GM23338 (cell line): ENCODE data around the gene FBXW7. TPM values are rescaled to one million over a fixed set of nuclear protein-coding genes. Genes with fewer than 3 reads are reported as not detected.

ENCODE experiments used
- ATAC-seq: fragments of 200-7000 bp; cut with Tn5 transposase; 3 replicates; pipeline ENCODE4 v1.9.1; 2020
- DNase-seq: peaks from one replicate; pipeline ENCODE4 v3.0.0-alpha.2; 2015; ENCODE audit warnings: low spot score
- H2AFZ ChIP-seq: fragments of 200-600 bp; sonication (generic); 2 replicates; pipeline ENCODE4 v1.8.0; 2016; ENCODE audit warnings: antibody characterized with exemption, mild to moderate bottlenecking, moderate library complexity
- H3F3A ChIP-seq: fragments of 200-600 bp; sonication (generic); replicated peaks from 2 replicates; pipeline ENCODE4 v1.8.0; 2017; ENCODE audit warnings: antibody characterized with exemption, mixed run types, low read depth
- H3K27ac ChIP-seq: fragments of 200-600 bp; sonication (generic); 2 replicates; pipeline ENCODE4 v1.6.1; 2016; ENCODE audit warnings: low read depth
- H3K27me3 ChIP-seq: fragments of 200-600 bp; sonication (generic); 2 replicates; pipeline ENCODE4 v1.8.0; 2016; ENCODE audit warnings: mild to moderate bottlenecking, mixed run types, moderate library complexity; ENCODE audit not compliant: insufficient read depth
- H3K36me3 ChIP-seq: fragments of 200-600 bp; sonication (generic); 2 replicates; pipeline ENCODE4 v1.8.0; 2016; ENCODE audit warnings: mild to moderate bottlenecking; ENCODE audit not compliant: insufficient read depth
- H3K4me1 ChIP-seq: fragments of 200-600 bp; sonication (generic); 2 replicates; pipeline ENCODE4 v1.8.0; 2016; ENCODE audit warnings: mild to moderate bottlenecking, moderate library complexity; ENCODE audit not compliant: insufficient read depth
- H3K4me2 ChIP-seq: fragments of 200-600 bp; sonication (generic); 2 replicates; pipeline ENCODE4 v1.7.1; 2017; ENCODE audit warnings: mixed run types
- H3K4me3 ChIP-seq: fragments of 200-600 bp; sonication (generic); 2 replicates; pipeline ENCODE4 v1.6.1; 2016; ENCODE audit warnings: mixed run types
- H3K79me2 ChIP-seq: fragments of 200-600 bp; sonication (generic); replicated peaks from 2 replicates; pipeline ENCODE4 v1.8.0; 2017; ENCODE audit warnings: mild to moderate bottlenecking; ENCODE audit not compliant: insufficient read depth
- H3K9me2 ChIP-seq: fragments of 200-600 bp; sonication (generic); 2 replicates; pipeline ENCODE4 v1.8.0; 2017; ENCODE audit not compliant: insufficient read depth
- H4K20me1 ChIP-seq: fragments of 200-600 bp; sonication (generic); replicated peaks from 2 replicates; pipeline ENCODE4 v1.8.0; 2017; ENCODE audit warnings: mild to moderate bottlenecking; ENCODE audit not compliant: insufficient read depth
- H3K27ac Mint-ChIP-seq: 2 replicates; pipeline ENCODE4 v1.8.0; 2020; ENCODE audit warnings: inconsistent platforms, mild to moderate bottlenecking, moderate library complexity, mixed read lengths
- H3K27me3 Mint-ChIP-seq: 3 replicates; pipeline ENCODE4 v1.8.0; 2022; ENCODE audit warnings: low read depth, mild to moderate bottlenecking, moderate library complexity, mixed read lengths, inconsistent platforms; ENCODE audit not compliant: insufficient read depth, poor library complexity
- H3K36me3 Mint-ChIP-seq: 3 replicates; pipeline ENCODE4 v1.8.0; 2021; ENCODE audit warnings: low read depth, mild to moderate bottlenecking, inconsistent platforms, moderate library complexity, mixed read lengths
- H3K4me1 Mint-ChIP-seq: 3 replicates; pipeline ENCODE4 v1.8.0; 2020; ENCODE audit warnings: mild to moderate bottlenecking, inconsistent platforms, mixed read lengths
- H3K4me3 Mint-ChIP-seq: 3 replicates; pipeline ENCODE4 v1.8.0; 2021; ENCODE audit warnings: moderate library complexity, mild to moderate bottlenecking, inconsistent platforms, mixed read lengths
- H3K9me3 Mint-ChIP-seq: 3 replicates; pipeline ENCODE4 v1.8.0; 2020; ENCODE audit warnings: moderate library complexity, mild to moderate bottlenecking, inconsistent platforms, mixed read lengths
- CREB1 ChIP-seq: fragments of 250-450 bp; sonication (Bioruptor Pico); IDR thresholded peaks from 2 replicates; pipeline ENCODE4 v1.5.0; 2020; ENCODE audit warnings: low read depth, mild to moderate bottlenecking, moderate library complexity
- EZH2 ChIP-seq: fragments of 200-600 bp; sonication (generic); IDR thresholded peaks from one replicate; pipeline ENCODE4 v1.8.0; 2017; ENCODE audit warnings: antibody characterized with exemption, mild to moderate bottlenecking, low read depth; ENCODE audit not compliant: unreplicated experiment
- EZH2phosphoT487 ChIP-seq: fragments of 200-600 bp; sonication (generic); IDR thresholded peaks from one replicate; pipeline ENCODE4 v1.8.1; 2018; ENCODE audit warnings: antibody characterized with exemption; ENCODE audit not compliant: unreplicated experiment
- JUNB ChIP-seq: IDR thresholded peaks from one replicate; pipeline ENCODE4 v1.6.1; 2016; ENCODE audit warnings: antibody characterized with exemption; ENCODE audit not compliant: unreplicated experiment
- NANOG ChIP-seq: IDR thresholded peaks from 2 replicates; pipeline ENCODE4 v1.6.1; 2016; ENCODE audit warnings: antibody characterized with exemption, borderline replicate concordance
- POLR2AphosphoS5 ChIP-seq: IDR thresholded peaks from 2 replicates; pipeline ENCODE4 v1.6.1; 2016; ENCODE audit warnings: antibody characterized with exemption, low read depth
- STAT1 ChIP-seq: IDR thresholded peaks from one replicate; pipeline ENCODE4 v1.6.1; 2016; ENCODE audit warnings: antibody characterized with exemption; ENCODE audit not compliant: unreplicated experiment
- ZNF114 ChIP-seq: fragments of 250-450 bp; sonication (Bioruptor Pico); IDR thresholded peaks from 2 replicates; pipeline ENCODE4 v1.5.0; 2020; ENCODE audit warnings: mild to moderate bottlenecking, moderate library complexity
- ZNF331 ChIP-seq: fragments of 250-450 bp; sonication (Bioruptor Pico); IDR thresholded peaks from 2 replicates; pipeline ENCODE4 v1.5.0; 2020; ENCODE audit warnings: low read depth, mild to moderate bottlenecking, moderate library complexity
- polyA plus RNA-seq: library from polyadenylated mRNA; unstranded; fragments of >200 nt; fragmentation: Nextera tagmentation; extraction: Ambion mirVana; gene quantifications from 2 replicates; pipeline ENCODE4 v1.2.1, GENCODE V29; 2016
- total RNA-seq: library from RNA; depleted of rRNA; stranded (reverse); fragments of >200 nt; shearing (Covaris generic); gene quantifications from 2 replicates; pipeline ENCODE4 v1.2.3, GENCODE V29; 2014
- TF ChIP-seq, protein P1 (sequence below), 2 experiments: fragments of 200-600 bp in 1 of 2; sonication (generic) in 1 of 2; conservative IDR thresholded peaks; 2 replicates each; pipeline versions ENCODE4 v1.5.1 to v1.6.1; 2016 to 2017; ENCODE audit warnings: antibody characterized with exemption in 2 of 2, low read depth in 2 of 2, mild to moderate bottlenecking in 2 of 2, moderate library complexity in 1 of 2
- TF ChIP-seq, protein P2 (sequence below): IDR thresholded peaks from one replicate; pipeline ENCODE4 v1.6.1; 2018; ENCODE audit warnings: antibody characterized with exemption; ENCODE audit not compliant: unreplicated experiment
- TF ChIP-seq, protein P3 (sequence below): IDR thresholded peaks from 2 replicates; pipeline ENCODE4 v1.6.1; 2016; ENCODE audit warnings: antibody characterized with exemption

The FBXW7 gene
- total and polyA plus RNA-seq, 2 experiments from 2014 or later, result 25.8 to 34.7 TPM

DNA sequence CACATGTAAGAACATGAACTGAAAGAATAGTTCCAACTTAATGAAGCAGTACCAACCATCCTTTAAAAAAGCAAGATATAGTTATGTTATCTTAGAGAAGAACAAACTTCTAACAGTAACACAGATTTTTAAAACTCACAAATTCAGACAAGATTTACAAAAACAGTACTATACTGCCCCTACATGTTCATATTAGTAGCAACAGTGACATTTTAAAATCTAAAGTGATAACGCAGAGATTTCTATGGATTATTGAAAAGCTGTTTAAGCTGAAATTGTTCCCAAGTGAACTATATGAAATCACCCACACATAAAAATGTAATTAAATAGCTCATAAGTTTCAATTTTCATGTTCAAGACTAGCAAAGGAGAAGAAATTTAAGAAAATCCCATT, 166.0 kb downstream of the FBXW7 start:
- Histone ChIP-seq H3K79me2 (peaks cover 3% of the 10 kb centered on the region; the same call in 1 of the 2 replicates), H3K4me2 (no peak overlapping the region), H2AFZ (no peak overlapping the region), H3K27ac (no peak overlapping the region), H3F3A (no peaks in the 10 kb centered on the region), H4K20me1 (no peaks in the 10 kb centered on the region; the same call in 1 of the 2 replicates), H3K27me3 (no peaks in the 10 kb centered on the region), H3K9me2 (no peaks in the 10 kb centered on the region), H3K4me1 (no peaks in the 10 kb centered on the region), H3K36me3 (no peaks in the 10 kb centered on the region), H3K4me3 (no peak overlapping the region)
- H3K4me1 Mint-ChIP-seq, result no peaks in the 10 kb centered on the region
- H3K9me3 Mint-ChIP-seq, result peaks cover 4% of the 10 kb centered on the region; the same call in 2 of the 3 replicates
- H3K36me3 Mint-ChIP-seq, result peaks cover 4% of the 10 kb centered on the region; the same call in 2 of the 3 replicates
- TF ChIP-seq EZH2, result no peak
- no peak for TF ChIP-seq STAT1
- TF ChIP-seq, protein P1, sequence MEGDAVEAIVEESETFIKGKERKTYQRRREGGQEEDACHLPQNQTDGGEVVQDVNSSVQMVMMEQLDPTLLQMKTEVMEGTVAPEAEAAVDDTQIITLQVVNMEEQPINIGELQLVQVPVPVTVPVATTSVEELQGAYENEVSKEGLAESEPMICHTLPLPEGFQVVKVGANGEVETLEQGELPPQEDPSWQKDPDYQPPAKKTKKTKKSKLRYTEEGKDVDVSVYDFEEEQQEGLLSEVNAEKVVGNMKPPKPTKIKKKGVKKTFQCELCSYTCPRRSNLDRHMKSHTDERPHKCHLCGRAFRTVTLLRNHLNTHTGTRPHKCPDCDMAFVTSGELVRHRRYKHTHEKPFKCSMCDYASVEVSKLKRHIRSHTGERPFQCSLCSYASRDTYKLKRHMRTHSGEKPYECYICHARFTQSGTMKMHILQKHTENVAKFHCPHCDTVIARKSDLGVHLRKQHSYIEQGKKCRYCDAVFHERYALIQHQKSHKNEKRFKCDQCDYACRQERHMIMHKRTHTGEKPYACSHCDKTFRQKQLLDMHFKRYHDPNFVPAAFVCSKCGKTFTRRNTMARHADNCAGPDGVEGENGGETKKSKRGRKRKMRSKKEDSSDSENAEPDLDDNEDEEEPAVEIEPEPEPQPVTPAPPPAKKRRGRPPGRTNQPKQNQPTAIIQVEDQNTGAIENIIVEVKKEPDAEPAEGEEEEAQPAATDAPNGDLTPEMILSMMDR (conservative IDR thresholded peaks at IDR 0.05; ENCODE audit: low read depth in 2 of 2), result peak in 1 of 2 experiments; percentile 46; a peak in 3 of 4 replicates
- TF ChIP-seq EZH2phosphoT487, result no peak
- TF ChIP-seq ZNF114, result no peak
- no peaks in the 10 kb centered on the region for H3K27me3 Mint-ChIP-seq
- H3K4me3 Mint-ChIP-seq, result no peak overlapping the region
- ATAC-seq (no peak), DNase-seq (no peak)
- H3K27ac Mint-ChIP-seq, result no peak overlapping the region

DNA sequence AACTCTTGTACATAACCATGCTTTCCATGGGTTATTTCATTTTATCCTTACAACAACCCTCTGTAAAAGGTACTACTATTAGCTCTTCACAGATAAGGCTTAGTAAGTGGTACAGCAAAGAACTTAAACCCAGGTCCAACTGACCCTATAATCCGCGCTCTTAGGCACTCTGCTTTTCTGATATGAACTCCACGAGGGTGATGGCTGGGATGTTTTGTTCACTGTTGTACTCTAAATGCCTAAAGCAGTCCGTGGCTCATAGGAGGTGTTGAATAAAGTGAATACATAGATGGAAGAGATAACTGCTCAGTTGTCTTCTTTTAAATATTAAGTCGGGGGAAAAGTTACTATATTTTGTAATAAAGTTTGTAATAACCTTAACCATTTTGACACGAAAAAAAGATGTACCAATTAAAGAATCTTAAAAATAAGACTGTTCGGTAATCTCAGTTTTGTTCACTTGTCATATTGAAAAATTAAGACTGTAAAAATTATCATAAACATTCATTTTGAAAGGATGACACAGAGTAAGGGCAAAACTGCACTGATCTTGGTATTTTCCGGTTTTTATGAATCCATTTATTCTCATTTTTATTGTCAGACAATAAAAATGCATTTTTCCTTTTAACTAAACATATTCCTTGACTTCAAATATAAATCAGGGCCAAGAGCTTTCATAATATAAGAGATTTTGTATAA, 166.5 kb downstream of the FBXW7 start:
- no peaks in the 10 kb centered on the region for H3K9me2 ChIP-seq
- Mint-ChIP-seq H3K4me3 (no peak overlapping the region), H3K9me3 (peaks cover 4% of the 10 kb centered on the region; the same call in 2 of the 3 replicates), H3K27ac (no peak overlapping the region), H3K27me3 (no peaks in the 10 kb centered on the region), H3K4me1 (no peaks in the 10 kb centered on the region), H3K36me3 (peaks cover 4% of the 10 kb centered on the region; the same call in 2 of the 3 replicates)
- no peaks in the 10 kb centered on the region; the same call in 1 of the 2 replicates for H4K20me1 ChIP-seq
- no peak overlapping the region for H3K4me3 ChIP-seq
- no peak overlapping the region for H3K4me2 ChIP-seq
- ATAC-seq (no peak), DNase-seq (no peak)
- H3K27me3 ChIP-seq, result no peaks in the 10 kb centered on the region
- H3K4me1 ChIP-seq, result no peaks in the 10 kb centered on the region
- H3F3A ChIP-seq, result no peaks in the 10 kb centered on the region
- no peaks in the 10 kb centered on the region for H3K36me3 ChIP-seq
- H3K27ac ChIP-seq, result no peak overlapping the region
- peaks cover 3% of the 10 kb centered on the region; the same call in 1 of the 2 replicates for H3K79me2 ChIP-seq
- no peak overlapping the region for H2AFZ ChIP-seq
- TF ChIP-seq, protein P2, sequence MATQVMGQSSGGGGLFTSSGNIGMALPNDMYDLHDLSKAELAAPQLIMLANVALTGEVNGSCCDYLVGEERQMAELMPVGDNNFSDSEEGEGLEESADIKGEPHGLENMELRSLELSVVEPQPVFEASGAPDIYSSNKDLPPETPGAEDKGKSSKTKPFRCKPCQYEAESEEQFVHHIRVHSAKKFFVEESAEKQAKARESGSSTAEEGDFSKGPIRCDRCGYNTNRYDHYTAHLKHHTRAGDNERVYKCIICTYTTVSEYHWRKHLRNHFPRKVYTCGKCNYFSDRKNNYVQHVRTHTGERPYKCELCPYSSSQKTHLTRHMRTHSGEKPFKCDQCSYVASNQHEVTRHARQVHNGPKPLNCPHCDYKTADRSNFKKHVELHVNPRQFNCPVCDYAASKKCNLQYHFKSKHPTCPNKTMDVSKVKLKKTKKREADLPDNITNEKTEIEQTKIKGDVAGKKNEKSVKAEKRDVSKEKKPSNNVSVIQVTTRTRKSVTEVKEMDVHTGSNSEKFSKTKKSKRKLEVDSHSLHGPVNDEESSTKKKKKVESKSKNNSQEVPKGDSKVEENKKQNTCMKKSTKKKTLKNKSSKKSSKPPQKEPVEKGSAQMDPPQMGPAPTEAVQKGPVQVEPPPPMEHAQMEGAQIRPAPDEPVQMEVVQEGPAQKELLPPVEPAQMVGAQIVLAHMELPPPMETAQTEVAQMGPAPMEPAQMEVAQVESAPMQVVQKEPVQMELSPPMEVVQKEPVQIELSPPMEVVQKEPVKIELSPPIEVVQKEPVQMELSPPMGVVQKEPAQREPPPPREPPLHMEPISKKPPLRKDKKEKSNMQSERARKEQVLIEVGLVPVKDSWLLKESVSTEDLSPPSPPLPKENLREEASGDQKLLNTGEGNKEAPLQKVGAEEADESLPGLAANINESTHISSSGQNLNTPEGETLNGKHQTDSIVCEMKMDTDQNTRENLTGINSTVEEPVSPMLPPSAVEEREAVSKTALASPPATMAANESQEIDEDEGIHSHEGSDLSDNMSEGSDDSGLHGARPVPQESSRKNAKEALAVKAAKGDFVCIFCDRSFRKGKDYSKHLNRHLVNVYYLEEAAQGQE, result no peak
- TF ChIP-seq JUNB (no peak), ZNF331 (CRISPR knock-in tag) (no peak), EZH2phosphoT487 (no peak), POLR2AphosphoS5 (no peak), NANOG (no peak), CREB1 (CRISPR knock-in tag) (no peak), EZH2 (no peak)
- TF ChIP-seq, protein P1 (conservative IDR thresholded peaks at IDR 0.05; ENCODE audit: low read depth in 2 of 2), result no peak
- TF ChIP-seq, protein P3, sequence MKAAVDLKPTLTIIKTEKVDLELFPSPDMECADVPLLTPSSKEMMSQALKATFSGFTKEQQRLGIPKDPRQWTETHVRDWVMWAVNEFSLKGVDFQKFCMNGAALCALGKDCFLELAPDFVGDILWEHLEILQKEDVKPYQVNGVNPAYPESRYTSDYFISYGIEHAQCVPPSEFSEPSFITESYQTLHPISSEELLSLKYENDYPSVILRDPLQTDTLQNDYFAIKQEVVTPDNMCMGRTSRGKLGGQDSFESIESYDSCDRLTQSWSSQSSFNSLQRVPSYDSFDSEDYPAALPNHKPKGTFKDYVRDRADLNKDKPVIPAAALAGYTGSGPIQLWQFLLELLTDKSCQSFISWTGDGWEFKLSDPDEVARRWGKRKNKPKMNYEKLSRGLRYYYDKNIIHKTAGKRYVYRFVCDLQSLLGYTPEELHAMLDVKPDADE, result no peak
